ENCODE results near the gene TOR1AIP2. TPM values are rescaled to one million over a fixed set of nuclear protein-coding genes. Genes with fewer than 3 reads are reported as not detected.

The TOR1AIP2 gene
- total RNA-seq (100 to 1,000 TPM in 8 of 9 donors, 10 to 100 TPM in 1; 95.1 to 182 (median 138) TPM), polyA plus RNA-seq (10 to 100 TPM; 18.9 to 54.9 (median 25.8) TPM)
- long read RNA-seq, donor 1, full-length matches to known transcripts: 13 of 118 reads
- long read RNA-seq, donor 1, partial matches to known transcripts: 105 of 118 reads
- long read RNA-seq, donor 1, other reads (novel, unspliced or antisense): 0 of 118 reads
- long read RNA-seq, donor 2, full-length matches to known transcripts: 23 of 35 reads
- long read RNA-seq, donor 2, partial matches to known transcripts: 12 of 35 reads
- long read RNA-seq, donor 2, other reads (novel, unspliced or antisense): 0 of 35 reads
- long read RNA-seq, donor 3, full-length matches to known transcripts: 22 of 22 reads
- long read RNA-seq, donor 3, partial matches to known transcripts: 0 of 22 reads
- long read RNA-seq, donor 3, other reads (novel, unspliced or antisense): 0 of 22 reads
- long read RNA-seq, donor 4, full-length matches to known transcripts: 3 of 97 reads
- long read RNA-seq, donor 4, partial matches to known transcripts: 4 of 97 reads
- long read RNA-seq, donor 4, other reads (novel, unspliced or antisense): 90 of 97 reads
- long read RNA-seq, donor 5, full-length matches to known transcripts: 11 of 25 reads
- long read RNA-seq, donor 5, partial matches to known transcripts: 0 of 25 reads
- long read RNA-seq, donor 5, other reads (novel, unspliced or antisense): 14 of 25 reads
- long read RNA-seq, donor 6, full-length matches to known transcripts: 8 of 45 reads
- long read RNA-seq, donor 6, partial matches to known transcripts: 0 of 45 reads
- long read RNA-seq, donor 6, other reads (novel, unspliced or antisense): 37 of 45 reads
- long read RNA-seq, donor 7, full-length matches to known transcripts: 6 of 77 reads
- long read RNA-seq, donor 7, partial matches to known transcripts: 71 of 77 reads
- long read RNA-seq, donor 7, other reads (novel, unspliced or antisense): 0 of 77 reads
- long read RNA-seq, donor 8, full-length matches to known transcripts: 16 of 22 reads
- long read RNA-seq, donor 8, partial matches to known transcripts: 6 of 22 reads
- long read RNA-seq, donor 8, other reads (novel, unspliced or antisense): 0 of 22 reads
- long read RNA-seq, donor 9, full-length matches to known transcripts: 16 of 22 reads
- long read RNA-seq, donor 9, partial matches to known transcripts: 6 of 22 reads
- long read RNA-seq, donor 9, other reads (novel, unspliced or antisense): 0 of 22 reads
- long read RNA-seq, donor 10, full-length matches to known transcripts: 1 of 1 reads
- long read RNA-seq, donor 10, partial matches to known transcripts: 0 of 1 reads
- long read RNA-seq, donor 10, other reads (novel, unspliced or antisense): 0 of 1 reads

- peaks cover 24 to 55% of the 10 kb centered on the region in 2 donors for H3K4me1 ChIP-seq (replicated peaks in 1 of 2)
- H3K9me3 ChIP-seq (replicated peaks in 1 of 3): no peaks in the 10 kb centered on the region
- TF ChIP-seq POLR2A (IDR thresholded peaks at IDR 0.05): peak; percentile 97 to 99
- peak in 1 of 6 experiments; percentile 7 for TF ChIP-seq CTCF (IDR thresholded peaks at IDR 0.05)
- H3K36me3 ChIP-seq (replicated peaks in 1 of 2): peaks cover 0 to 9% of the 10 kb centered on the region in 2 donors
- H3K4me3 ChIP-seq: peak within 1 kb of the TSS in 3 of 4 donors; percentile 34 to 79 (median 51)
- intact Hi-C loops (cut with DNase I): no loop called here
- whole genome bisulfite sequencing, 4 donors: 3 to 8% (median 4%) methylated on average over 18 to 31 of the region's 31 CpGs
- no peaks in the 10 kb centered on the region for H3K27me3 ChIP-seq
- peak; percentile 87 to 96 (median 92) for DNase-seq
- peak within 1 kb of the TSS; percentile 43 to 87 (median 79) for H3K27ac ChIP-seq
Measured at GRCh38 chr1:179877586-179878265, at the start of gene TOR1AIP2. TSS of gene TOR1AIP2 (minus strand) at chr1:179877803. CDS start at chr1:179852665, 25,138 bp downstream.

- Histone ChIP-seq H3K4me3 (no peak overlapping the region), H3K9me3 (replicated peaks in 1 of 3) (no peaks in the 10 kb centered on the region), H3K27me3 (no peaks in the 10 kb centered on the region), H3K36me3 (replicated peaks in 1 of 2) (no peaks in the 10 kb centered on the region), H3K4me1 (replicated peaks in 1 of 2) (peaks cover 9 to 24% of the 10 kb centered on the region in 2 donors), H3K27ac (no peak overlapping the region)
- no peak for TF ChIP-seq CTCF (IDR thresholded peaks at IDR 0.05)
- TF ChIP-seq POLR2A (IDR thresholded peaks at IDR 0.05): no peak
- no peak for DNase-seq
- WGBS, 4 donors: 92 to 100% (median 97%) methylated on average over 3 of the region's 3 CpGs
- intact Hi-C loops (cut with DNase I): no loop called here
Measured at GRCh38 chr1:179926850-179927205, 49.2 kb upstream of the TOR1AIP2 start.

- Histone ChIP-seq H3K9me3 (replicated peaks in 1 of 3) (no peaks in the 10 kb centered on the region), H3K4me3 (no peak overlapping the region), H3K36me3 (replicated peaks in 1 of 2) (no peaks in the 10 kb centered on the region), H3K27ac (no peak overlapping the region), H3K4me1 (replicated peaks in 1 of 2) (peaks cover 5 to 24% of the 10 kb centered on the region in 2 donors), H3K27me3 (no peaks in the 10 kb centered on the region)
- TF ChIP-seq POLR2A (IDR thresholded peaks at IDR 0.05) (no peak), CTCF (IDR thresholded peaks at IDR 0.05) (no peak)
- intact Hi-C loops (cut with DNase I): no loop called here
- no peak for DNase-seq
- WGBS, 4 donors: 72 to 87% (median 82%) methylated on average over 4 of the region's 4 CpGs
Measured at GRCh38 chr1:179925922-179926849, 48.6 kb upstream of the TOR1AIP2 start.
